ENCODE measurements around the gene TIMM10. TPM values are rescaled to one million over a fixed set of nuclear protein-coding genes. Genes with fewer than 3 reads are reported as not detected.
"Not testable (repeated sequence)": the region's sequence is repeated elsewhere in the genome, so short reads cannot be mapped to it uniquely, and the experiment has no call there.

TIMM10 gene
- total RNA-seq, 5 donors from 2014 or later (not counting 1 experiment from before 2014, with no cell fraction given), result 20.7 to 33.2 (median 26.2) TPM

GRCh38 chr11:57536947-57537619 is 6.5 kb upstream of the TIMM10 start, which contains the start of gene SMTNL1:
Gene SMTNL1, plus strand, starts transcription at chr11:57537595. Its CDS starts 5,048 bp downstream, at chr11:57542643.
- ChIA-PET POLR2A (no interaction called here), CTCF (interaction anchor here (0.6 kb wide), 2 partner anchors 13 to 1036 kb away, joined by 3 read pairs; no protein-coding TSS in a partner anchor)
- Histone ChIP-seq H3K27me3 (replicated peaks in 1 of 2; ENCODE audit: control insufficient read depth in 2 of 2, extremely low read depth in 1 of 2, insufficient read depth in 2 of 2, low read length in 1 of 2) (no peaks in the 10 kb centered on the region), H3K9me3 (no peaks in the 10 kb centered on the region), H3K36me3 (ENCODE audit: control insufficient read depth in 2 of 2, extremely low read depth in 1 of 2, insufficient read depth in 1 of 2, low read length in 1 of 2) (no peaks in the 10 kb centered on the region), H3K27ac (ENCODE audit: low read length) (no peak within 1 kb of the TSS), H3K4me3 (ENCODE audit: control insufficient read depth in 1 of 2, extremely low read depth in 1 of 2, low read length in 1 of 2) (no peak within 1 kb of the TSS), H3K4me1 (ENCODE audit: control insufficient read depth in 1 of 2, extremely low read depth in 1 of 2, insufficient read depth in 2 of 2, low read length in 2 of 2) (no peaks in the 10 kb centered on the region)
- WGBS (ENCODE audit: insufficient coverage), result 85% methylated on average over 11 of the region's 14 CpGs
- no peak for ATAC-seq (replicated peaks in 1 of 4)
- Mint-ChIP-seq H3K4me1 (peaks cover 0 to under 1% (median under 1%) of the 10 kb centered on the region in 3 donors), H3K27ac (no peak within 1 kb of the TSS), H3K36me3 (no peaks in the 10 kb centered on the region), H3K9me3 (no peaks in the 10 kb centered on the region), H3K4me3 (no peak within 1 kb of the TSS), H3K27me3 (no peaks in the 10 kb centered on the region)
- DNase-seq, result no peak

GRCh38 chr11:57534449-57534848 is 3.9 kb upstream of the TIMM10 start:
- H3K4me3 Mint-ChIP-seq; H3K27me3 Mint-ChIP-seq; H3K27ac Mint-ChIP-seq; H3K9me3 ChIP-seq; H3K27me3 ChIP-seq (replicated peaks in 1 of 2; ENCODE audit: control insufficient read depth in 2 of 2, extremely low read depth in 1 of 2, insufficient read depth in 2 of 2, low read length in 1 of 2); H3K27ac ChIP-seq (ENCODE audit: low read length); H3K9me3 Mint-ChIP-seq; H3K4me3 ChIP-seq (ENCODE audit: control insufficient read depth in 1 of 2, extremely low read depth in 1 of 2, low read length in 1 of 2); H3K36me3 Mint-ChIP-seq; ATAC-seq (replicated peaks in 1 of 4); DNase-seq; H3K36me3 ChIP-seq (ENCODE audit: control insufficient read depth in 2 of 2, extremely low read depth in 1 of 2, insufficient read depth in 1 of 2, low read length in 1 of 2): not testable (repeated sequence)
- WGBS (ENCODE audit: insufficient coverage), result 100% methylated on average over 5 of the region's 7 CpGs
- CTCF ChIA-PET, result interaction anchor here (0.6 to 1.2 kb wide), 6 partner anchors 34 to 163 kb away, joined by 3 to 6 read pairs (median 4); partner anchors contain the start of gene UBE2L6 (in 1 of the 2)
- POLR2A ChIA-PET, result interaction anchor here in 1 of 2 donors (0.6 kb wide), 1 partner anchor 10 kb away, joined by 11 read pairs; no protein-coding TSS in a partner anchor
- peaks cover 10 to 16% of the 10 kb centered on the region in 2 experiments for H3K4me1 ChIP-seq (ENCODE audit: control insufficient read depth in 1 of 2, extremely low read depth in 1 of 2, insufficient read depth in 2 of 2, low read length in 2 of 2)
- peaks cover 19 to 24% (median 22%) of the 10 kb centered on the region in 3 donors for H3K4me1 Mint-ChIP-seq

GRCh38 chr11:57530215-57530595 is 349 bp downstream of the TIMM10 start:
- Histone ChIP-seq H3K36me3 (ENCODE audit: control insufficient read depth in 2 of 2, extremely low read depth in 1 of 2, insufficient read depth in 1 of 2, low read length in 1 of 2) (peaks cover 0 to 12% of the 10 kb centered on the region in 2 donors), H3K27ac (ENCODE audit: low read length) (peak overlapping the region; percentile 83), H3K4me1 (ENCODE audit: control insufficient read depth in 1 of 2, extremely low read depth in 1 of 2, insufficient read depth in 2 of 2, low read length in 2 of 2) (peaks cover 10 to 20% of the 10 kb centered on the region in 2 experiments), H3K27me3 (replicated peaks in 1 of 2; ENCODE audit: control insufficient read depth in 2 of 2, extremely low read depth in 1 of 2, insufficient read depth in 2 of 2, low read length in 1 of 2) (no peaks in the 10 kb centered on the region), H3K4me3 (ENCODE audit: control insufficient read depth in 1 of 2, extremely low read depth in 1 of 2, low read length in 1 of 2) (peak overlapping the region; percentile 75 to 84), H3K9me3 (no peaks in the 10 kb centered on the region)
- Mint-ChIP-seq H3K4me3 (peak overlapping the region; percentile 89 to 97 (median 91)), H3K27me3 (no peaks in the 10 kb centered on the region), H3K36me3 (peaks cover 5% of the 10 kb centered on the region), H3K4me1 (peaks cover 32 to 38% (median 37%) of the 10 kb centered on the region in 3 donors), H3K9me3 (no peaks in the 10 kb centered on the region), H3K27ac (peak overlapping the region; percentile 96)
- ChIA-PET CTCF (interaction anchor here (0.5 to 7.9 kb wide), 9 partner anchors 9 to 270 kb away, joined by 3 to 126 read pairs (median 7); partner anchors contain the start of genes SSRP1 (in 1 of the 2) and UBE2L6 (in 1 of the 2)), POLR2A (no interaction called here)
- ATAC-seq (replicated peaks in 1 of 4), result no peak
- peak in 2 of 35 experiments; percentile 2 to 12 for DNase-seq
- 1% methylated on average over 16 of the region's 17 CpGs for WGBS (ENCODE audit: insufficient coverage)

- Histone ChIP-seq H3K27me3 (replicated peaks in 1 of 2; ENCODE audit: control insufficient read depth in 2 of 2, extremely low read depth in 1 of 2, insufficient read depth in 2 of 2, low read length in 1 of 2) (no peaks in the 10 kb centered on the region), H3K9me3 (no peaks in the 10 kb centered on the region), H3K4me1 (ENCODE audit: control insufficient read depth in 1 of 2, extremely low read depth in 1 of 2, insufficient read depth in 2 of 2, low read length in 2 of 2) (peaks cover 10 to 20% of the 10 kb centered on the region in 2 experiments), H3K36me3 (ENCODE audit: control insufficient read depth in 2 of 2, extremely low read depth in 1 of 2, insufficient read depth in 1 of 2, low read length in 1 of 2) (peaks cover 0 to 12% of the 10 kb centered on the region in 2 donors), H3K27ac (ENCODE audit: low read length) (no peak overlapping the region), H3K4me3 (ENCODE audit: control insufficient read depth in 1 of 2, extremely low read depth in 1 of 2, low read length in 1 of 2) (no peak overlapping the region)
- H3K4me3 Mint-ChIP-seq, result no peak overlapping the region
- POLR2A ChIA-PET, result interaction anchor here in 1 of 2 donors (0.6 kb wide), 1 partner anchor 180 kb away, joined by 3 read pairs; no protein-coding TSS in a partner anchor
- H3K36me3 Mint-ChIP-seq, result peaks cover 5% of the 10 kb centered on the region
- no peaks in the 10 kb centered on the region for H3K9me3 Mint-ChIP-seq
- CTCF ChIA-PET, result interaction anchor here (0.5 to 7.9 kb wide), 9 partner anchors 35 to 193 kb away, joined by 3 to 126 read pairs (median 6); partner anchors contain the start of genes RTN4RL2 (in 1 of the 2) and SSRP1 (in 1 of the 2)
- DNase-seq, result no peak
- H3K4me1 Mint-ChIP-seq, result peaks cover 32 to 38% (median 37%) of the 10 kb centered on the region in 3 donors
- H3K27ac Mint-ChIP-seq, result no peak overlapping the region
- no peak for ATAC-seq (replicated peaks in 1 of 4)
- no peaks in the 10 kb centered on the region for H3K27me3 Mint-ChIP-seq
Measured at GRCh38 chr11:57529012-57529411, 1.5 kb downstream of the TIMM10 start.

GRCh38 chr11:57527056-57527631 is 3.4 kb downstream of the TIMM10 start:
- ChIA-PET POLR2A (interaction anchor here (0.5 to 1.9 kb wide), 2 partner anchors 34 to 128 kb away, joined by 6 to 11 read pairs; no protein-coding TSS in a partner anchor), CTCF (interaction anchor here (0.6 to 7.9 kb wide), 30 partner anchors 9 to 273 kb away, joined by 3 to 126 read pairs (median 5); partner anchors contain the start of genes RTN4RL2 (in 2 of the 2), MED19 (in 1 of the 2), SLC43A1 (in 1 of the 2) and TMX2 (in 1 of the 2))
- no peaks in the 10 kb centered on the region for H3K9me3 ChIP-seq
- Mint-ChIP-seq H3K4me3 (no peak overlapping the region), H3K27me3 (no peaks in the 10 kb centered on the region), H3K36me3 (peaks cover 5% of the 10 kb centered on the region), H3K27ac (peak overlapping the region; percentile 11 to 59), H3K4me1 (peaks cover 32 to 38% (median 36%) of the 10 kb centered on the region in 3 donors), H3K9me3 (no peaks in the 10 kb centered on the region)
- H3K27me3 ChIP-seq (replicated peaks in 1 of 2; ENCODE audit: control insufficient read depth in 2 of 2, extremely low read depth in 1 of 2, insufficient read depth in 2 of 2, low read length in 1 of 2), result no peaks in the 10 kb centered on the region
- DNase-seq (peak in 34 of 35 experiments; percentile 33 to 85 (median 65)), ATAC-seq (replicated peaks in 1 of 4) (no peak)
- WGBS (ENCODE audit: insufficient coverage), result 47% methylated on average over 3 of the region's 7 CpGs
- no peak overlapping the region for H3K4me3 ChIP-seq (ENCODE audit: control insufficient read depth in 1 of 2, extremely low read depth in 1 of 2, low read length in 1 of 2)
- H3K36me3 ChIP-seq (ENCODE audit: control insufficient read depth in 2 of 2, extremely low read depth in 1 of 2, insufficient read depth in 1 of 2, low read length in 1 of 2), result peaks cover 0 to 12% of the 10 kb centered on the region in 2 donors
- H3K4me1 ChIP-seq (ENCODE audit: control insufficient read depth in 1 of 2, extremely low read depth in 1 of 2, insufficient read depth in 2 of 2, low read length in 2 of 2), result peaks cover 10 to 20% of the 10 kb centered on the region in 2 experiments
- no peak overlapping the region for H3K27ac ChIP-seq (ENCODE audit: low read length)

GRCh38 chr11:57523419-57523818 is 7.1 kb downstream of the TIMM10 start:
- no peak overlapping the region for H3K4me3 Mint-ChIP-seq
- no peak for DNase-seq

More at GRCh38 chr11:57523419-57523818, 7.1 kb downstream of the TIMM10 start:
- peaks cover 0 to 4% of the 10 kb centered on the region in 2 donors for H3K36me3 ChIP-seq (ENCODE audit: control insufficient read depth in 2 of 2, extremely low read depth in 1 of 2, insufficient read depth in 1 of 2, low read length in 1 of 2)
- no peaks in the 10 kb centered on the region for H3K27me3 ChIP-seq (replicated peaks in 1 of 2; ENCODE audit: control insufficient read depth in 2 of 2, extremely low read depth in 1 of 2, insufficient read depth in 2 of 2, low read length in 1 of 2)
- no peak overlapping the region for H3K27ac Mint-ChIP-seq
- 94% methylated on average over 4 of the region's 4 CpGs for WGBS (ENCODE audit: insufficient coverage)
- ATAC-seq (replicated peaks in 1 of 4), result no peak
- H3K9me3 ChIP-seq, result no peaks in the 10 kb centered on the region
- CTCF ChIA-PET, result interaction anchor here (0.7 to 7.9 kb wide), 4 partner anchors 30 to 994 kb away, joined by 5 to 126 read pairs (median 68); no protein-coding TSS in a partner anchor
- H3K27ac ChIP-seq (ENCODE audit: low read length), result no peak overlapping the region
- peaks cover 0 to 3% of the 10 kb centered on the region in 2 experiments for H3K4me1 ChIP-seq (ENCODE audit: control insufficient read depth in 1 of 2, extremely low read depth in 1 of 2, insufficient read depth in 2 of 2, low read length in 2 of 2)
- H3K9me3 Mint-ChIP-seq, result no peaks in the 10 kb centered on the region
- no peaks in the 10 kb centered on the region for H3K27me3 Mint-ChIP-seq
- no peak overlapping the region for H3K4me3 ChIP-seq (ENCODE audit: control insufficient read depth in 1 of 2, extremely low read depth in 1 of 2, low read length in 1 of 2)
- POLR2A ChIA-PET, result no interaction called here
- peaks cover 9 to 14% (median 11%) of the 10 kb centered on the region in 3 donors for H3K4me1 Mint-ChIP-seq
- H3K36me3 Mint-ChIP-seq, result peaks cover 1% of the 10 kb centered on the region
